ENCODE data around the gene PNPO.

DNA sequence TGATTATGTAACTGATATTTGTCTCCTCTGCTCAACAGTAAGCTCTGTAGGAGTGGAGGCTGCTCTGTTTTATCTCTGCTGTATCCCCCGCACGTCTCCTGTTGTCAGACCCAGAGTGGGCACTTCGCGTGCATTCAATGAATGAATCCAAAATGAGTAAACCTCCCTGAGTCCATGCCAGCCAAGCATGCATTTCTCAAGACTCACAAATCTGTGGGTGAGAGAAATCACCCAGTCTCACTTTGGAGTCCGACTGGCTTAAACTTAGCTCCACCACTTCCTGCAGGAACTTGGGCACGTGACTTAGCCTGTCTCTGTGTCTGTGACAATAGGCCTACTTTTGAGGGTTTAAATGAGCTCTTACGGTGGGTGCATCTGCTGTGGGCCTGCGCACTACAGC, 3.7 kb downstream of the PNPO start:
- no peak for TF ChIP-seq CTCF (IDR thresholded peaks at IDR 0.05)
- no peak for TF ChIP-seq POLR2A (IDR thresholded peaks at IDR 0.05)
